Esophagus squamous epithelium (tissue), 5 donors: ENCODE results near the gene CHST8. TPM values are rescaled to one million over a fixed set of nuclear protein-coding genes. Genes with fewer than 3 reads are reported as not detected.
"Not testable (repeated sequence)": the region's sequence is repeated elsewhere in the genome, so short reads cannot be mapped to it uniquely, and the experiment has no call there.

Experiments
- DNase-seq: peaks from one replicate; lab custom pipeline; 2025; lab: John Stamatoyannopoulos, UW
- H3K27ac ChIP-seq, 4 donors: fragments of 200-600 bp; sonication (generic); one replicate each; pipeline ENCODE4 v1.5.1; 2016 to 2019; ENCODE audit warnings: mild to moderate bottlenecking in 1 of 4
- H3K27me3 ChIP-seq, 4 donors: fragments of 200-600 bp; sonication (generic); 1 replicate in 3 of 4; 2 replicates in 1 of 4; pipeline versions ENCODE4 v1.5.1 to v1.6.0; 2017 to 2021; ENCODE audit warnings: antibody characterized with exemption in 1 of 4
- H3K36me3 ChIP-seq, 3 donors: fragments of 200-600 bp; sonication (generic); one replicate each; pipeline ENCODE4 v1.5.1; 2016 to 2019
- H3K4me1 ChIP-seq, 3 donors: fragments of 200-600 bp; sonication (generic); one replicate each; pipeline ENCODE4 v1.5.1; 2017 to 2019
- H3K4me3 ChIP-seq, 4 donors: fragments of 200-600 bp; sonication (generic); 1 replicate in 3 of 4; 2 replicates in 1 of 4; pipeline ENCODE4 v1.5.1; 2016 to 2019; ENCODE audit warnings: mild to moderate bottlenecking in 2 of 4, moderate library complexity in 1 of 4
- H3K9me3 ChIP-seq, 3 donors: fragments of 200-600 bp; sonication (generic); one replicate each; pipeline ENCODE4 v1.5.1; 2016 to 2019
- CTCF ChIP-seq, 6 experiments: fragments of 450-650 bp in 4 of 6; fragments of 200-600 bp in 2 of 6; sonication (generic) in 2 of 6; IDR thresholded peaks; one replicate each; pipeline ENCODE4 v1.5.1; 2016 to 2019; ENCODE audit warnings: antibody characterized with exemption in 6 of 6, mild to moderate bottlenecking in 4 of 6, moderate library complexity in 4 of 6
- POLR2A ChIP-seq, 4 donors: fragments of 450-650 bp; IDR thresholded peaks; one replicate each; pipeline ENCODE4 v1.6.1; 2017; ENCODE audit warnings: antibody characterized with exemption in 4 of 4, mild to moderate bottlenecking in 4 of 4, moderate library complexity in 3 of 4
- WGBS, 2 donors: methylation state at CpG; one replicate each; pipeline ENCODE4 v1.1.5; 2018; 5-methylcytosine and 5-hydroxymethylcytosine counted together
- intact Hi-C: fragments of 100-400 bp; cut with DNase I; formaldehyde crosslinking; loops from one replicate; pipeline ENCODE4 v1.15.0; 2022
- total RNA-seq, 4 donors: library from RNA; depleted of rRNA; stranded (reverse); fragments of >200 nt; gene quantifications; one replicate each; pipeline ENCODE4 v1.1.0, GENCODE V29; 2016
- donor health status: DM: yes; HTN: yes; CAD: no.

CHST8 gene
- total RNA-seq, 4 donors from 2014 or later = 0.38 TPM; not detected in 3

GRCh38 chr19:33693678-33694077 lies 71.9 kb downstream of the CHST8 start:
- Histone ChIP-seq H3K4me3 (no peak overlapping the region), H3K9me3 (no peaks in the 10 kb centered on the region), H3K36me3 (no peaks in the 10 kb centered on the region), H3K27me3 (peaks cover 0 to 15% (median 0%) of the 10 kb centered on the region in 4 donors), H3K4me1 (no peaks in the 10 kb centered on the region), H3K27ac (no peak overlapping the region)
- TF ChIP-seq CTCF (IDR thresholded peaks at IDR 0.05) (no peak), POLR2A (IDR thresholded peaks at IDR 0.05) (no peak)
- 70 to 74% methylated on average over 3 of the region's 3 CpGs for WGBS, 2 donors
- no peak for DNase-seq
- intact Hi-C loops = no loop called here

GRCh38 chr19:33695547-33695946 lies 73.8 kb downstream of the CHST8 start:
- DNase-seq, intact Hi-C loops, H3K27me3 ChIP-seq, H3K27ac ChIP-seq, H3K4me3 ChIP-seq, H3K4me1 ChIP-seq, H3K36me3 ChIP-seq, H3K9me3 ChIP-seq: not testable (repeated sequence)
- 84 to 98% methylated on average over 3 of the region's 3 CpGs for WGBS, 2 donors

- no peak overlapping the region for H3K4me3 ChIP-seq
- H3K4me1 ChIP-seq = no peaks in the 10 kb centered on the region
- H3K9me3 ChIP-seq = no peaks in the 10 kb centered on the region
- H3K36me3 ChIP-seq = no peaks in the 10 kb centered on the region
- no peak for DNase-seq
- peaks cover 0 to 12% (median 0%) of the 10 kb centered on the region in 4 donors for H3K27me3 ChIP-seq
- intact Hi-C loops = no loop called here
- H3K27ac ChIP-seq = no peak overlapping the region
- WGBS, 2 donors = 71 to 83% methylated on average over 4 of the region's 9 CpGs
- TF ChIP-seq CTCF (IDR thresholded peaks at IDR 0.05) (no peak), POLR2A (IDR thresholded peaks at IDR 0.05) (no peak)
These were observed 76.0 kb downstream of the CHST8 start for GRCh38 chr19:33697766-33698165.

- Histone ChIP-seq H3K4me3 (no peak overlapping the region), H3K36me3 (no peaks in the 10 kb centered on the region), H3K27me3 (peaks cover 0 to 18% (median 0%) of the 10 kb centered on the region in 4 donors), H3K27ac (no peak overlapping the region), H3K9me3 (no peaks in the 10 kb centered on the region), H3K4me1 (no peaks in the 10 kb centered on the region)
- intact Hi-C loops = no loop called here
- WGBS, 2 donors = 63 to 95% methylated on average over 2 to 13 of the region's 14 CpGs
- no peak for DNase-seq
- no peak for TF ChIP-seq POLR2A (IDR thresholded peaks at IDR 0.05)
- TF ChIP-seq CTCF (IDR thresholded peaks at IDR 0.05) = no peak
These were observed 77.1 kb downstream of the CHST8 start for GRCh38 chr19:33698576-33699435.

- Histone ChIP-seq H3K27me3 (peaks cover 0 to 18% (median 0%) of the 10 kb centered on the region in 4 donors), H3K9me3 (no peaks in the 10 kb centered on the region), H3K4me3 (no peak overlapping the region), H3K27ac (no peak overlapping the region), H3K36me3 (no peaks in the 10 kb centered on the region), H3K4me1 (no peaks in the 10 kb centered on the region)
- no peak for TF ChIP-seq POLR2A (IDR thresholded peaks at IDR 0.05)
- TF ChIP-seq CTCF (IDR thresholded peaks at IDR 0.05) = no peak
- intact Hi-C loops = no loop called here
- DNase-seq = no peak
- 77 to 82% methylated on average over 11 to 12 of the region's 13 CpGs for WGBS, 2 donors
These were observed 78.1 kb downstream of the CHST8 start for GRCh38 chr19:33699754-33700407.
